Natural killer cell (primary cell): ENCODE measurements around the gene NGEF. TPM values are rescaled to one million over a fixed set of nuclear protein-coding genes. Genes with fewer than 3 reads are reported as not detected.

Source experiments
- ATAC-seq, 3 donors: fragments of 150-1000 bp in 2 of 3; fragments of 200-7000 bp in 1 of 3; cut with Tn5 transposase; 1 replicate in 1 of 3; 2 replicates in 2 of 3; pipeline ENCODE4 v1.10.0; 2021; ENCODE audit warnings: mild to moderate bottlenecking in 2 of 3, moderate library complexity in 2 of 3
- DNase-seq, 2 donors: peaks; one replicate each; pipeline versions ENCODE4 v3.0.0 to v3.0.0-alpha.2; 2013 to 2021; ENCODE audit warnings: mixed read lengths in 1 of 2
- H3K27ac ChIP-seq: one replicate; pipeline ENCODE4 v1.5.1; 2013; ENCODE audit warnings: mild to moderate bottlenecking, low read length
- H3K27me3 ChIP-seq: one replicate; pipeline ENCODE4 v1.6.1; 2013; ENCODE audit warnings: low read length; ENCODE audit not compliant: control insufficient read depth, insufficient read depth
- H3K36me3 ChIP-seq: one replicate; pipeline ENCODE4 v1.6.1; 2013; ENCODE audit warnings: low read length; ENCODE audit not compliant: control insufficient read depth, insufficient read depth
- H3K4me1 ChIP-seq: one replicate; pipeline ENCODE4 v1.6.1; 2013; ENCODE audit warnings: low read length; ENCODE audit not compliant: control insufficient read depth, insufficient read depth
- H3K4me3 ChIP-seq: one replicate; pipeline ENCODE4 v1.5.1; 2013; ENCODE audit warnings: low read length
- H3K9me3 ChIP-seq: one replicate; pipeline ENCODE4 v1.6.1; 2013; ENCODE audit warnings: low read length; ENCODE audit not compliant: control insufficient read depth, insufficient read depth
- H3K27ac Mint-ChIP-seq, 2 donors: one replicate each; pipeline ENCODE4 v1.8.0; 2022; ENCODE audit warnings: mild to moderate bottlenecking in 2 of 2, mixed read lengths in 2 of 2, moderate library complexity in 1 of 2
- H3K27me3 Mint-ChIP-seq, 2 donors: one replicate each; pipeline ENCODE4 v1.8.0; 2022; ENCODE audit warnings: low read depth in 2 of 2, mixed read lengths in 2 of 2
- H3K36me3 Mint-ChIP-seq: one replicate; pipeline ENCODE4 v1.8.0; 2022; ENCODE audit warnings: mixed read lengths
- H3K4me1 Mint-ChIP-seq, 2 donors: one replicate each; pipeline ENCODE4 v1.8.0; 2022; ENCODE audit warnings: mixed read lengths in 2 of 2
- H3K4me3 Mint-ChIP-seq: one replicate; pipeline ENCODE4 v1.8.0; 2022; ENCODE audit warnings: mild to moderate bottlenecking, moderate library complexity, mixed read lengths
- H3K9me3 Mint-ChIP-seq, 2 donors: one replicate each; pipeline ENCODE4 v1.8.0; 2022; ENCODE audit warnings: mixed read lengths in 2 of 2
- WGBS: methylation state at CpG from one replicate; pipeline ENCODE4 v1.1.7; 2013; ENCODE audit warnings: missing lambda C conversion rate; ENCODE audit not compliant: insufficient coverage; 5-methylcytosine and 5-hydroxymethylcytosine counted together
- intact Hi-C: fragments of 100-400 bp; cut with micrococcal nuclease; formaldehyde crosslinking; loops from one replicate; pipeline ENCODE4 v1.14.2; 2022
- total RNA-seq, 4 donors: library from RNA; stranded (reverse); fragments of 120-200 nt in 1 of 4; gene quantifications; one replicate each; pipeline versions ENCODE4 v1.2.3 to v1.2.4, GENCODE V29; 2013 to 2022
- TF ChIP-seq, protein P1 (sequence below): fragments of 200-600 bp; IDR thresholded peaks from one replicate; pipeline ENCODE4 v1.8.0; 2022; ENCODE audit warnings: antibody characterized with exemption

NGEF gene
- total RNA-seq, 3 donors from 2014 or later (not counting 1 experiment from before 2014, with no cell fraction given): not detected

DNA sequence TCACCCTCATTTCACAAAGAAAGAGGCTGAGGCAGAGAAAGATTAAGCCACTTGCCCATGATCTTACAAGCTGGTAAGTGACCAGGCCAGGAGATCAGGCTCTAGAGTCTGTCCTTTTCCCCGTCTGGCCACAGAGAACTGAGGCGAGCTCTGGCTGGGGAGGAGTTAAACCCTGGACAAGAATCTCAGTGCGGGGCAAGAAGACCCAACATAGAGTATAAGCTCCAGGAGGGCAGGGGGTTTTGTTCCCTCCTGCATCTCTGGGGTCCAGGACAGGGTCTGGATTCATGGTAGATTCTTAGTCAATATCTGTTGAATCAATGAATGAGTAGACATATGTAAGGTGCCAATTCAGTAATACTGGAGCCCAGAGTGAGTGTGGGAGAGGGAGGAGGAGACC lies 34.1 kb upstream of the NGEF start:
- Mint-ChIP-seq H3K4me1 (peaks cover 24 to 36% of the 10 kb centered on the region in 2 donors), H3K9me3 (no peaks in the 10 kb centered on the region), H3K36me3 (no peaks in the 10 kb centered on the region), H3K27ac (no peak overlapping the region), H3K27me3 (no peaks in the 10 kb centered on the region), H3K4me3 (no peak overlapping the region)
- Histone ChIP-seq H3K4me3 (no peak overlapping the region), H3K27ac (no peak overlapping the region), H3K27me3 (no peaks in the 10 kb centered on the region), H3K9me3 (no peaks in the 10 kb centered on the region), H3K36me3 (no peaks in the 10 kb centered on the region), H3K4me1 (peaks cover 16% of the 10 kb centered on the region)
- TF ChIP-seq, protein P1, sequence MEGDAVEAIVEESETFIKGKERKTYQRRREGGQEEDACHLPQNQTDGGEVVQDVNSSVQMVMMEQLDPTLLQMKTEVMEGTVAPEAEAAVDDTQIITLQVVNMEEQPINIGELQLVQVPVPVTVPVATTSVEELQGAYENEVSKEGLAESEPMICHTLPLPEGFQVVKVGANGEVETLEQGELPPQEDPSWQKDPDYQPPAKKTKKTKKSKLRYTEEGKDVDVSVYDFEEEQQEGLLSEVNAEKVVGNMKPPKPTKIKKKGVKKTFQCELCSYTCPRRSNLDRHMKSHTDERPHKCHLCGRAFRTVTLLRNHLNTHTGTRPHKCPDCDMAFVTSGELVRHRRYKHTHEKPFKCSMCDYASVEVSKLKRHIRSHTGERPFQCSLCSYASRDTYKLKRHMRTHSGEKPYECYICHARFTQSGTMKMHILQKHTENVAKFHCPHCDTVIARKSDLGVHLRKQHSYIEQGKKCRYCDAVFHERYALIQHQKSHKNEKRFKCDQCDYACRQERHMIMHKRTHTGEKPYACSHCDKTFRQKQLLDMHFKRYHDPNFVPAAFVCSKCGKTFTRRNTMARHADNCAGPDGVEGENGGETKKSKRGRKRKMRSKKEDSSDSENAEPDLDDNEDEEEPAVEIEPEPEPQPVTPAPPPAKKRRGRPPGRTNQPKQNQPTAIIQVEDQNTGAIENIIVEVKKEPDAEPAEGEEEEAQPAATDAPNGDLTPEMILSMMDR: no peak
- DNase-seq: no peak
- intact Hi-C loops: no loop called here
- no peak for ATAC-seq
- 96% methylated on average over 3 of the region's 3 CpGs for WGBS

DNA sequence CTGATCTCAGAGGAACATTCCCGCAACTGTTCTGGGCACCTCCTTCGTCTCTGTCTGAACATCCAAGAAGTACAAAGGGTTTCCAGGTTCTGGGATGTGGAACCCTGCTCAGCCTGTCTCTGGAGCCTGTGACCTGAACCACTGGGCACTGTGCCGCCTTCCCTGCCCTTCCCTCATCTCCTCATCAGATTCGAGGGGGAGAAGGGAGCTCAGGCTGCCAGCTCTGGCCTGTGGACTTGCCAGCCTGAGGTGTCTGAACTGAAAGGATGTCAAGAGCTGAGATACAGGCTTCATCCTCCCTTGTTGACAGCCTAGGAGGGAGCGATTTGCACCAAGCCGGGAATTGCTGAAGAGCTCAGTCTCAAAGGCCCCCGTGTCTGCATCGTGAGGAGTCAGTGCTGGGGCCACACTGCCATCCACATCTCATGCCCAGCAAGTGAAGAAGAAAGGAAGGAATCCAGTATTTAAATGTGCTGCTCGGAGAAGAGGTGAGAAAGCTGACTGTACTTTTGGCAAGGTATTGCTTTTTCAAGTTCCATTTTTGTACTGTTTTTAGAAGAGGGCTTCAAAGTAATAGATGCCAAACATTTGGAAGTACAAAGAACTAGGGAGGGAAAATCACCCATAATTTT lies 32.0 kb upstream of the NGEF start:
- DNase-seq: no peak
- Histone ChIP-seq H3K4me3 (no peak overlapping the region), H3K27me3 (no peaks in the 10 kb centered on the region), H3K36me3 (no peaks in the 10 kb centered on the region), H3K27ac (no peak overlapping the region), H3K9me3 (no peaks in the 10 kb centered on the region), H3K4me1 (peaks cover 14% of the 10 kb centered on the region)
- TF ChIP-seq, protein P1: no peak
- peaks cover 15 to 21% of the 10 kb centered on the region in 2 donors for H3K4me1 Mint-ChIP-seq
- intact Hi-C loops: no loop called here
- WGBS: 88% methylated on average over 9 of the region's 9 CpGs
- no peaks in the 10 kb centered on the region for H3K36me3 Mint-ChIP-seq
- H3K9me3 Mint-ChIP-seq: no peaks in the 10 kb centered on the region
- H3K27ac Mint-ChIP-seq: no peak overlapping the region
- no peaks in the 10 kb centered on the region for H3K27me3 Mint-ChIP-seq
- no peak for ATAC-seq
- no peak overlapping the region for H3K4me3 Mint-ChIP-seq

DNA sequence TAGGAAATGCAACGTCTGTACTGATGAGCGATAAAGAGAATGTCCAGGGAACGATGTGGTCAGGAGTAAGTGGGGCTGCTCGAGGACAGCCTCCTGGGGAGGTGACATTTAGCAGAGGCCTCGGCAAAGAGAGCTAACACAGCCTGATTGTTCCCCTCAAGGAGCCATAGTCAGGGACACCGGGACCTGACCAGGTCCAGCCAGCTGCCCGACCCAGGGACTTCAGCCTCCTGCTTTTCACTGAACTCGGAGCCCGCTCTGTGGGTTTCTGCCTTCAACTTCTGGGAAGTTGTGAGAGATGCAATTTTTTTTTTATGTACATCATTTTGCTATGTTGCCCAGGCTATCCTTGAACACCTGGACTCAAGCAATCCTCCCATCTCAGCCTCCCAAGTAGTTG lies 29.5 kb upstream of the NGEF start:
- Mint-ChIP-seq H3K9me3 (no peaks in the 10 kb centered on the region), H3K4me3 (no peak overlapping the region), H3K27me3 (no peaks in the 10 kb centered on the region), H3K36me3 (no peaks in the 10 kb centered on the region), H3K4me1 (no peaks in the 10 kb centered on the region), H3K27ac (no peak overlapping the region)
- Histone ChIP-seq H3K27me3 (no peaks in the 10 kb centered on the region), H3K4me1 (no peaks in the 10 kb centered on the region), H3K9me3 (no peaks in the 10 kb centered on the region), H3K27ac (no peak overlapping the region), H3K4me3 (no peak overlapping the region), H3K36me3 (no peaks in the 10 kb centered on the region)
- TF ChIP-seq, protein P1: no peak
- DNase-seq (no peak), ATAC-seq (no peak)
- intact Hi-C loops: no loop called here
- 92% methylated on average over 9 of the region's 9 CpGs for WGBS

DNA sequence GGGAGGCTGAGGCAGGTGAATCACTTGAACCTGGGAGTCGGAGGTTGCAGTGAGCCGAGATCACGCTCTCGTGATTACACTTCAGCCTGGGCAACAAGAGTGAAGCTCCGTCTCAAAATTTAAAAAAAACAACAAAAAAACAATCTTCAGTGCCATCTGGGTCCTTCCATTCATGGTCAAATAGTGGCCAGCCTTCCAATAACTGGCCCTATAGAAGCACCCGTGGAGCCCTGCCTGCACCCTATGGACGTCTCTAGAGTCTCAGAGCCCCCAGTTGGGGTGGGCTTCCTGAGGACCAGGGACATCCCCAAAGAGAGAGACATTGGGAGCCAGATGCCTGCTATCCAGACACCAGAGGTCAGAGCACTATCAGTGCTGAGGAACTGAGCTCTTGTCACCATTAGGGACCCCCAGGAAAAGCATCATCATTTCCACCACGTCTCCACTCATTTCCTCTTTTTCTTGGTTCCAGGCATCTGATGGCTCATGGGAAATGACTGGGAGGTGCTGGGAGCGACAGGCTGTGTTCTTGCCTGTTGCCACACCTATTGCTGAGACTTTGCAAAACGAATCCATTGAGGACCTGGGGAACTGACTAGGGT lies 28.8 kb upstream of the NGEF start:
- H3K27ac Mint-ChIP-seq: no peak overlapping the region
- no peaks in the 10 kb centered on the region for H3K36me3 Mint-ChIP-seq
- TF ChIP-seq, protein P1: no peak
- intact Hi-C loops: no loop called here
- H3K4me1 Mint-ChIP-seq: no peaks in the 10 kb centered on the region
- Histone ChIP-seq H3K4me3 (no peak overlapping the region), H3K36me3 (no peaks in the 10 kb centered on the region), H3K27me3 (no peaks in the 10 kb centered on the region), H3K4me1 (no peaks in the 10 kb centered on the region), H3K9me3 (no peaks in the 10 kb centered on the region), H3K27ac (no peak overlapping the region)
- WGBS: 82% methylated on average over 10 of the region's 10 CpGs
- no peak for ATAC-seq
- H3K27me3 Mint-ChIP-seq: no peaks in the 10 kb centered on the region
- no peaks in the 10 kb centered on the region for H3K9me3 Mint-ChIP-seq
- DNase-seq: no peak
- no peak overlapping the region for H3K4me3 Mint-ChIP-seq
